Muscle of leg (tissue), 16 donors: ENCODE data around the gene SH2D5. TPM values are rescaled to one million over a fixed set of nuclear protein-coding genes. Genes with fewer than 3 reads are reported as not detected.
A peak's percentile ranks its signal among the peaks of the same experiment; 100 is the strongest.

Source experiments
- DNase-seq: peaks from one replicate; pipeline ENCODE4 v3.0.0; 2013
- H3K27ac ChIP-seq: one replicate; pipeline ENCODE4 v1.5.1; 2013; ENCODE audit warnings: mild to moderate bottlenecking, low read length, control low read depth
- H3K27me3 ChIP-seq: one replicate; pipeline ENCODE4 v1.6.1; 2013; ENCODE audit warnings: low read length; ENCODE audit not compliant: control insufficient read depth, insufficient read depth
- H3K36me3 ChIP-seq: one replicate; pipeline ENCODE4 v1.6.1; 2013; ENCODE audit warnings: low read length; ENCODE audit not compliant: control insufficient read depth, insufficient read depth
- H3K4me1 ChIP-seq: one replicate; pipeline ENCODE4 v1.6.1; 2013; ENCODE audit warnings: low read length; ENCODE audit not compliant: control insufficient read depth, insufficient read depth
- H3K4me3 ChIP-seq: one replicate; pipeline ENCODE4 v1.5.1; 2013; ENCODE audit warnings: low read length, control low read depth
- H3K9me3 ChIP-seq: replicated peaks from 2 replicates; pipeline ENCODE4 v1.6.1; 2013; ENCODE audit warnings: low read depth, low read length; ENCODE audit not compliant: control insufficient read depth
- WGBS: methylation state at CpG from one replicate; pipeline ENCODE4 v1.1.5; 2013; ENCODE audit warnings: missing lambda C conversion rate; ENCODE audit not compliant: insufficient coverage; 5-methylcytosine and 5-hydroxymethylcytosine counted together
- long read RNA-seq, 11 donors: transcript quantifications; one replicate each; lab custom pipeline, GENCODE V29; 2026
- polyA plus RNA-seq, 8 donors: library from polyadenylated mRNA; unstranded; fragments of 120-200 nt; gene quantifications; one replicate each; pipeline versions ENCODE4 v1.2.1 to v1.2.3, GENCODE V29; 2013; ENCODE audit warnings: inconsistent platforms in 1 of 8, low replicate concordance in 1 of 8; ENCODE audit not compliant: insufficient read length in 8 of 8, insufficient read depth in 1 of 8
- total RNA-seq: library from RNA; stranded (reverse); fragments of 120-200 nt; gene quantifications from one replicate; pipeline ENCODE4 v1.2.4, GENCODE V29; 2013

SH2D5 gene
- total RNA-seq (0.13 TPM), polyA plus RNA-seq (under 1 TPM; 0.20 to 0.54 (median 0.30) TPM)
- long read RNA-seq, donor 1 = 0 reads
- long read RNA-seq, donor 2 = 0 reads
- long read RNA-seq, donor 3 = 0 reads
- long read RNA-seq, donor 4 = 0 reads
- long read RNA-seq, donor 5 = 0 reads
- long read RNA-seq, donor 6 = 0 reads
- long read RNA-seq, donor 7 = 0 reads
- long read RNA-seq, donor 8 = 0 reads
- long read RNA-seq, donor 9 = 0 reads
- long read RNA-seq, donor 10 = 0 reads
- long read RNA-seq, donor 11 = 0 reads

DNA sequence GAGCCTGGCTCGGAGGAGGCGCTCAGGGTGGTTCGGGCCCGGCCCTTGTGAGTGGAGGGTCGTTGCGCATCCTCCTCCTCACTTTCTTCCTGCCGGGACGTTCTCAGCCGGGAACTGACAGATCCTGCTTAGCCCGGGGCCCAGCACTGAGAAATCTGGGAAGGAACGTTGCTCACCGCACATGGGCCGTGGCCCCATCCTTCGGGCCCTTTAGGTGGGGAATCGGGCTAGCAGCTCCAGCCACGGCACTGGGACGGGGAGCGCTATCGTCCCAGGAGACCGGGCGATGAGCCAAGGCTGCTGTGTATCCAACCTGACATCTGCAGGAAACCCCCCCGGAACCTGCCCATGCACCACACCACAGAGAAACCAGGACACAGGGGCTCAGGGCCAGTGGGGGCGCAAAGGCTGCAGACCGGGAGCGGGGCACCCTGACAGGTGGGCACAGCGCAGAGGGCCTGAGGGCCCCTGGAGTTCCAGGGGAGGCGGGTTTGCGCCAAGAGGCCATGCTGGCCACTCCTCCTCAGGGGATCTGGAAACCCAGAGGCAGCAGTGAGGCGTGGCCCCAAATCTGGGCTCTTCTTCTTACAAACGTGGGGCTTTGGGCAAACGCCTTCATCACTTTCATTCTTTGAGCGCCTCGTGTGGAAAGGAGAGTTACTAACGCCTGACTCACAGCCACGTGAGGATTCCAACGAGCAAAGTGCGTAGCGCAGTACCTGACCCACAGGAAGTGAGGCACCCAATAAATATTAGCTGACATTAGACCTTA lies at the start of gene SH2D5:
SH2D5 (minus strand) TSS at position 116 of the 772 bp plus-strand sequence. CDS start 4,659 bp downstream, outside the sequence.
- Histone ChIP-seq H3K27me3 (peaks cover 51% of the 10 kb centered on the region), H3K27ac (no peak within 1 kb of the TSS)

DNA sequence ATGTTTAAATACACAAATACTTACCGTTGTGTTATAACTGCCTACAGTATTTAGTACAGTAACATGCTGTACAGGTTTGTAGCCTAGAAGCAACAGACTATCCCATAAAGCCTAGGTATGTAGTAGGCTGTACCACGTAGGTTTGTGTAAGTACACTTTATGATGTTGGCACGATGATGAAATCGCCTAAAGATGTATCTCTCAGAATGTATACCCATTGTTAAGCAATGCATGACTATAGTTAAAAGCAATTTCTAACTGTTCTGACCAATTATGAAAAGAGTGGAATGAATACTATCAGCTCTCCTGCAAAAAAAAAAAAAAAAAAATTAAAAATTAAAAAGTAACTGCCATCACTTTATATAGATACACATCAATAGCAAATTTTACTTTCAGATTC lies 43.2 kb upstream of the SH2D5 start:
- no peak overlapping the region for H3K27ac ChIP-seq
- no CpG with 5 or more reads among the region's 4 CpGs for WGBS
- no peaks in the 10 kb centered on the region for H3K27me3 ChIP-seq
- no peaks in the 10 kb centered on the region for H3K9me3 ChIP-seq
- no peaks in the 10 kb centered on the region for H3K4me1 ChIP-seq
- H3K4me3 ChIP-seq = no peak overlapping the region
- peaks cover 35% of the 10 kb centered on the region for H3K36me3 ChIP-seq
- no peak for DNase-seq

More for the DNA sequence above, at the start of gene SH2D5:
- Histone ChIP-seq H3K36me3 (peaks cover 5% of the 10 kb centered on the region), H3K9me3 (no peaks in the 10 kb centered on the region), H3K4me3 (peak within 1 kb of the TSS; percentile 38), H3K4me1 (peaks cover 20% of the 10 kb centered on the region)
- peak; percentile 86 for DNase-seq
- WGBS = 0% methylated on average over 29 of the region's 38 CpGs

DNA sequence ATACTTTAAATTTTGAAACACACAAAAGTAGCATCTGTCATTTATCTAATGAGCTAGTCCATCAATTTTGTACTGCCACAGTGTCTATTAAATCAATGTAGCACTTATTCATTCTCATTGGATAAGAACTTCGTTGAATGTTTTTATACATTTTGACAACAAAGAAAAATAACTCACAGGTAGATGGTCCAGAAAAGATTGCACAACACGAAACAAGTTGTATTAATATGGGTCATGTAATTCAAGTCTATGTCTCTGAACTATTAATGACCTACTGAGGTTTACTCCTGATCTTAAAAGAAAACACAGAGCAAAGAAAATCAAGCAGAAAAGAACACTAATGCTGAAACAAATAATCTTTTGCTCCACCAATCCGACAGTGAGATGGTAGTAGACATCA lies 39.3 kb upstream of the SH2D5 start:
- H3K9me3 ChIP-seq = no peaks in the 10 kb centered on the region
- no peak overlapping the region for H3K4me3 ChIP-seq
- DNase-seq = no peak
- no peaks in the 10 kb centered on the region for H3K4me1 ChIP-seq
- H3K36me3 ChIP-seq = peaks cover 46% of the 10 kb centered on the region
- WGBS = no CpG with 5 or more reads among the region's 3 CpGs
- H3K27me3 ChIP-seq = no peaks in the 10 kb centered on the region
- H3K27ac ChIP-seq = no peak overlapping the region

DNA sequence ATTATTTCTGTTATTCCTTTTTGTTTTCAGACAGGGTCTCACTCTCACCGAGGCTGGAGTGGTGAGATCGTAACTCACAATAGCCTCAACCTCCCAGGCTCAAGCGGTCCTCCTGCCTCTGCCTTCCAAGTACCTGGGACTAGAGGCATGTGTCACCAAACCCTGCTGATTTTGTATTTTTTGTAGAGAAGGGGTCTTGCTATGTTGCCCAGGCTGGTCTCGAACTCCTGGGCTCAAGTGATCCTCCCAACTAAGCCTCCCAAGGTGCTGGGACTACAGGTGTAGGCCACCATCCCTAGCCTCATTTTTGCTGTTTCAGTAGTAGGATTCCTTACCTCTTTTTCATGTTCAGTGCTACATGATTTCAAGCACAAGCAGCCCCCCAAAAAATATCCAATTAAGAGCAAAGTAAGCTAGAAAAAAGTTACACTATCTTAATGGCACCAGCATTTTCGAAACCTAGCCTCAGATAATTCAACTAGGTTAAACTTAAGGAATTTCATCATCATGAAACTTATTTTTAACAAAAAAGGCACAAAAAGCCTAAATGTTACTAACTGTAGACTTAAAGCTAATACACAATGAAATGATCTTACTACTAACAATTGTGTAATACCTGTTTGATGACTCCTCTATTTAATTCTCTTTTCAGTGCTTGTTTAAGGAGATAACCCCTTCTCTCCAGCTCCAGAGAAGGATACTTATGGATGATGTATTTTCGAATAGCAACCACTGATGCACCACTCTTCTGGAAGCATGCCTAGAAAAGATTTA lies 38.0 kb upstream of the SH2D5 start:
- no peak overlapping the region for H3K27ac ChIP-seq
- no peak overlapping the region for H3K4me3 ChIP-seq
- no peaks in the 10 kb centered on the region for H3K4me1 ChIP-seq
- H3K36me3 ChIP-seq = peaks cover 56% of the 10 kb centered on the region
- no peaks in the 10 kb centered on the region for H3K9me3 ChIP-seq
- no CpG with 5 or more reads among the region's 6 CpGs for WGBS
- no peak for DNase-seq
- no peaks in the 10 kb centered on the region for H3K27me3 ChIP-seq

DNA sequence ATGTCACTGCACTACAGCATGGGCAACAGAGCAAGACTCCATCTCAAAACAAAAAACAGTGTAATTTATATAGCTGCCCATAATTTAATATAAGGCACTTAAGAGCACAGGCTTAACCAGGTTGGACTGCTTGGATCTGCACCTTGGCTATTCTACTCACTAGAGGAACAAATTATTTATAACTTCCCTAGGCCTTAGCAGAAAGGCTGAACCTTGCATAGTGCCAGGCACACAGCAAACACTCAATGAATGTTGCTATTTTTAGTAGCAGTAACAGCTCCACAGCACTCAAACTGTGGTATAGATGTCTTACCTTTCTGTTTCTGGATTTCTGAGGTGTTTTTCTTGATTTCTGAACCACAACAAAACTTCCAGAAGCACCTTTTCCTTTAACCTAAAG lies 34.8 kb upstream of the SH2D5 start:
- peaks cover 60% of the 10 kb centered on the region for H3K36me3 ChIP-seq
- DNase-seq = no peak
- no peak overlapping the region for H3K4me3 ChIP-seq
- H3K27me3 ChIP-seq = no peaks in the 10 kb centered on the region
- no peaks in the 10 kb centered on the region for H3K9me3 ChIP-seq
- no peak overlapping the region for H3K27ac ChIP-seq
- H3K4me1 ChIP-seq = no peaks in the 10 kb centered on the region

DNA sequence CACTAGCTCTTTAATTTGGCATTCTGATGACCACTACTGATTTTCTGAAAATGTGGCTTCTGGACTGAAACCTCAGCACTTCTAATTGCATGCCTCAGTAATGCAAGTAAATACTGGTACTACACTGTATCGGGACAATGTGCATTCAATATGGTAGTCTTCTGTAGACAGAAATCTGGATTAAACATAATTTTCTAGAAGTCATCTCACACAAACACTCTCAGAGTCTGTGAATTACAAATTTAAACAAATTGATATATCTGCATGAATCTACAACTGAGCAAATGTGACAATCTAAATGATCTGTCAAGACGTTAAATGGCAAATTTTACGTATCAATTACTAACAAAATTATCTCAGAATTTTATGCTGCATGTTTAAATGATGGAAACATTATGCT lies 30.9 kb upstream of the SH2D5 start:
- H3K4me3 ChIP-seq = no peak overlapping the region
- no peak for DNase-seq
- no peaks in the 10 kb centered on the region for H3K9me3 ChIP-seq
- no peak overlapping the region for H3K27ac ChIP-seq
- H3K4me1 ChIP-seq = no peaks in the 10 kb centered on the region
- no CpG with 5 or more reads among the region's 3 CpGs for WGBS
- H3K36me3 ChIP-seq = peaks cover 69% of the 10 kb centered on the region
- H3K27me3 ChIP-seq = no peaks in the 10 kb centered on the region

DNA sequence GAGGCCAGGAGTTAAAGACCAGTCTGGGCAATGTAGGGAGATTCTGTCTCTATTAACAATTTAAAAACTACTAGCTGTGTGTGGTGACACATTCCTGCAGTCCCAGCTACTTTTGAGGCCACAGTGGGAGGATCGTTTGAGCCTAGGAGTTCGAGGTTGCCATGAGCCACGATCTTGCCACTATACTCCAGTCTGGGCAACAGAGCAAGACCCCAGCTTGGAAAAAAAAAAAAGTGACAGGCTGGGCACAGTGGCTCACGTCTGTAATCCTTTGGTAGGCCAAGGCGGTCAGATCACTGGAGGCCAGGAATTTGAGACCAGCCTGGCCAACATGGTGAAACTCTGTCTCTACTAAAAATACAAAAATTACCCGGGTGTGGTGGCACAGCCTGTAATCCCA lies 27.8 kb upstream of the SH2D5 start:
- peaks cover 68% of the 10 kb centered on the region for H3K36me3 ChIP-seq
- 95% methylated on average over 4 of the region's 6 CpGs for WGBS

DNA sequence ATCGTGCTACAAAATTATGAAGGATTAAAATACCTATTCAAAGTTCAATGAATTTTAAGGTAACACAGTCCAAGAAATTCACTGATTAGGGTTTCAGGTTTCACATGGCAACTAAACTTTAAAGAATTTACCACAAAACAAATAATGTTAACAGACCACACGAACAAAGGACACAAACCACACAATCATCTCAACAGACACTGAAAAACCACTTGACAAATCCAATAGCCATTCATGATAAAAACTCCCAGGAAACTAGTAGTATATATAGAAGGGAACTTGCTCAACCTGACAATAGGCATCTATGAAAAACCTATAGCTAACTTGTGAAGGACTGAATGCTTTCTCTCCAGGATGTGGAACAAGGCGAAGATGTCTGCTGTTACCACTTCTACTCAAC lies 21.1 kb upstream of the SH2D5 start:
- Histone ChIP-seq H3K4me1 (no peaks in the 10 kb centered on the region), H3K9me3 (no peaks in the 10 kb centered on the region), H3K4me3 (no peak overlapping the region), H3K36me3 (peaks cover 33% of the 10 kb centered on the region), H3K27me3 (no peaks in the 10 kb centered on the region), H3K27ac (no peak overlapping the region)
- no peak for DNase-seq
- WGBS = no CpG with 5 or more reads among the region's 3 CpGs

More for the DNA sequence above, 27.8 kb upstream of the SH2D5 start:
- no peak overlapping the region for H3K4me3 ChIP-seq
- H3K27me3 ChIP-seq = no peaks in the 10 kb centered on the region
- no peak for DNase-seq
- no peaks in the 10 kb centered on the region for H3K9me3 ChIP-seq
- H3K27ac ChIP-seq = no peak overlapping the region
- no peaks in the 10 kb centered on the region for H3K4me1 ChIP-seq

DNA sequence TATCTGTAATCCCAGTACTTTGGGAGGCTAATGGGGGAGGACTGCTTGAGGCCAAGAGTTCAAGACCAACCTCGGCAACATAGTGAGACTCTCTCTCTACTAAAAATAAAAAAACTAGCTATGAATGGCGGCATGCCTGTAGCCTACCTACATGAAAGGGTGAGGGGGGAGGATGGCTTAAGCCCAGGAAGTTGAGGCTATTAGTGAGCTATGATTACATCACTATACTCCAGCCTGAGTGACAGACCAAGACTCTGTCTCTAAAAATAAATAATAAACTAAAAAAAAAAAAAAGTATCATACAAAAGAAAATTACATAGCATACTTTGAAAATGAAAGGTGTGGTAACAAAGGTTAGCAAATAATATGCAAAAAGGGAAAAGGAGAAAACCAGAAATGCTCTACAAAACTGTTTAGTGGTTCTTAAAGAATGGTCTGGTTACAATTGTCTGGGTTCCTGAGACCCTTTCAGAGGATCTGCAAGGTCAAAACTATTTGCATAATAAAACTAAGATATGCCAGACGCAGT lies 19.0 kb upstream of the SH2D5 start:
- H3K4me1 ChIP-seq = no peaks in the 10 kb centered on the region
- no peak overlapping the region for H3K27ac ChIP-seq
- 86% methylated on average over 1 of the region's 3 CpGs for WGBS
- DNase-seq = no peak
- peaks cover 35% of the 10 kb centered on the region for H3K36me3 ChIP-seq
- no peaks in the 10 kb centered on the region for H3K9me3 ChIP-seq
- no peaks in the 10 kb centered on the region for H3K27me3 ChIP-seq
- H3K4me3 ChIP-seq = no peak overlapping the region

DNA sequence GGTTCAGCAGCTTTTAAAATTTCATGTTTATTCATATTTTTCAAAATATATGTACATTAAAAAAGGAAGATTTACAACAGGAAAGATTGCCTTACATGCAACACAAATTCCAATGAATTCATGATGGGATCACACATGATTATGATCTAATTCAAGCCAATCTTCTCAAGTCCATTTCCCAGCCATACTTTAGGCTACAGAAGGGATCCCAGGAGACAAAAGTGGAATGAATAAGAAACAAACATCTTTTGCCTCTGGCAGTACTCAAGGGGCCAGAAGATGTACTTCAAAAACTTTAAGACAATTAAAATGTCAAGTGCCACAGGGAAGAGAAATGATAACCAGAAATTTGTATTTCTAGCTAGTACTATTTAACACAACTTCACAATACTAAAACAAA lies 10.2 kb upstream of the SH2D5 start:
- Histone ChIP-seq H3K27me3 (no peaks in the 10 kb centered on the region), H3K27ac (no peak overlapping the region), H3K36me3 (peaks cover 57% of the 10 kb centered on the region), H3K4me3 (no peak overlapping the region), H3K9me3 (no peaks in the 10 kb centered on the region), H3K4me1 (no peaks in the 10 kb centered on the region)
- no peak for DNase-seq
